Measurements from ENCODE around the gene TTC34. TPM values are rescaled to one million over a fixed set of nuclear protein-coding genes. Genes with fewer than 3 reads are reported as not detected.

Gene TTC34
- total RNA-seq (2021) (1.5 and 1.7 TPM in 2 replicates), Bru-seq, nascent RNA (percentile 13 among the genes with signal in this experiment), BruChase-seq, experiment 1, labeled RNA remaining after a 2-hour chase (percentile 11 among the genes with signal in this experiment), BruChase-seq, experiment 2, labeled RNA remaining after a 6-hour chase (percentile 5 among the genes with signal in this experiment)
- long read RNA-seq, partial matches to known transcripts, result 0 of 1 reads
- long read RNA-seq, other reads (novel, unspliced or antisense), result 1 of 1 reads

- BruUV-seq (replicated peaks), result no TSS peak
- CTCF ChIA-PET, result no interaction called here
- POLR2A ChIA-PET (ENCODE audit: unreplicated experiment), result no interaction called here
- no peaks in the 10 kb centered on the region for H3K36me3 ChIP-seq (ENCODE audit: low read depth)
- H3K27me3 ChIP-seq (ENCODE audit: insufficient read depth, low read depth), result peaks cover 57% of the 10 kb centered on the region
- no peaks in the 10 kb centered on the region for H3K4me1 ChIP-seq (replicated peaks; ENCODE audit: insufficient read depth)
- H3F3A ChIP-seq (ENCODE audit: insufficient read depth, low read depth), result no peaks in the 10 kb centered on the region
- no peaks in the 10 kb centered on the region for H3K79me2 ChIP-seq (ENCODE audit: low read depth)
- no peak for TF ChIP-seq EZH2 (IDR thresholded peaks at IDR 0.05; ENCODE audit: low read depth)
- TF ChIP-seq CTCF (conservative IDR thresholded peaks at IDR 0.05), result peak; percentile 60
- intact Hi-C loops (cut with micrococcal nuclease; ENCODE audit: unreplicated experiment), result no loop called here
- H4K20me1 ChIP-seq (ENCODE audit: insufficient read depth), result no peaks in the 10 kb centered on the region
- DNase-seq, result peak in 1 of 2 experiments; percentile 55
- no peaks in the 10 kb centered on the region for H3K9me3 ChIP-seq (ENCODE audit: insufficient read depth, low read depth)
- no peak within 1 kb of the TSS for H3K4me2 ChIP-seq
- no peaks in the 10 kb centered on the region for H3K9me2 ChIP-seq (ENCODE audit: insufficient read depth)
- H2AFZ ChIP-seq, result no peak within 1 kb of the TSS
- H3K27ac ChIP-seq, result no peak within 1 kb of the TSS
- no peak within 1 kb of the TSS for H3K4me3 ChIP-seq
These were observed at the start of gene TTC34 for GRCh38 chr1:2801535-2802291. TTC34 (minus strand) TSS chr1:2801693; CDS start chr1:2800827, 866 bp downstream.

DNA sequence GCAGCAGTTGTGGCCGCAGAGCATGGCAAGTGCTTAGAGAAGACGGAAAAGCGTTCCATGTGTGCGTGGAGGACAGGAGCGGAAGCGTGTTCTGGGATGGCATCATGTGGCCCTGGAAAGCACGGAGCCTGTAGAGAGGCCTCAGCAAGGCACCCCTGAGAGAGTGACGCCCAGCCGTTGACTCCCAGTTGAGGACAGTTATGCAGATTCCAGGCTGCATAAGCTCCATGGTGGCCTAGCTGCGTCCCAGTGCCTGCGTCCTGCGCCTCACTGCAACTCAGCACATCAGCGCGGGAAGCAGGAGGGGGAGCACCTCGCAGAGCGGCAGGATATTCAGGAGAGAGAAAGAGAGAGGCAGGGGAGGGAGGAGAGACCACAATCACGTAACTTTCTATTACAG, 49.0 kb upstream of the TTC34 start:
- Histone ChIP-seq H3K36me3 (ENCODE audit: low read depth) (no peaks in the 10 kb centered on the region), H3F3A (ENCODE audit: insufficient read depth, low read depth) (no peaks in the 10 kb centered on the region), H3K4me1 (replicated peaks; ENCODE audit: insufficient read depth) (no peaks in the 10 kb centered on the region), H3K27me3 (ENCODE audit: insufficient read depth, low read depth) (peaks cover 90% of the 10 kb centered on the region), H3K79me2 (ENCODE audit: low read depth) (no peaks in the 10 kb centered on the region), H4K20me1 (ENCODE audit: insufficient read depth) (no peaks in the 10 kb centered on the region), H2AFZ (no peak overlapping the region), H3K9me3 (ENCODE audit: insufficient read depth, low read depth) (no peaks in the 10 kb centered on the region), H3K9me2 (ENCODE audit: insufficient read depth) (no peaks in the 10 kb centered on the region), H3K4me2 (no peak overlapping the region), H3K4me3 (no peak overlapping the region), H3K27ac (no peak overlapping the region)
- ChIA-PET CTCF (no interaction called here), POLR2A (ENCODE audit: unreplicated experiment) (no interaction called here)
- TF ChIP-seq EZH2 (IDR thresholded peaks at IDR 0.05; ENCODE audit: low read depth) (no peak), CTCF (conservative IDR thresholded peaks at IDR 0.05) (no peak)
- no peak for DNase-seq
- BruUV-seq (replicated peaks), result no TSS peak
- intact Hi-C loops (cut with micrococcal nuclease; ENCODE audit: unreplicated experiment), result no loop called here

DNA sequence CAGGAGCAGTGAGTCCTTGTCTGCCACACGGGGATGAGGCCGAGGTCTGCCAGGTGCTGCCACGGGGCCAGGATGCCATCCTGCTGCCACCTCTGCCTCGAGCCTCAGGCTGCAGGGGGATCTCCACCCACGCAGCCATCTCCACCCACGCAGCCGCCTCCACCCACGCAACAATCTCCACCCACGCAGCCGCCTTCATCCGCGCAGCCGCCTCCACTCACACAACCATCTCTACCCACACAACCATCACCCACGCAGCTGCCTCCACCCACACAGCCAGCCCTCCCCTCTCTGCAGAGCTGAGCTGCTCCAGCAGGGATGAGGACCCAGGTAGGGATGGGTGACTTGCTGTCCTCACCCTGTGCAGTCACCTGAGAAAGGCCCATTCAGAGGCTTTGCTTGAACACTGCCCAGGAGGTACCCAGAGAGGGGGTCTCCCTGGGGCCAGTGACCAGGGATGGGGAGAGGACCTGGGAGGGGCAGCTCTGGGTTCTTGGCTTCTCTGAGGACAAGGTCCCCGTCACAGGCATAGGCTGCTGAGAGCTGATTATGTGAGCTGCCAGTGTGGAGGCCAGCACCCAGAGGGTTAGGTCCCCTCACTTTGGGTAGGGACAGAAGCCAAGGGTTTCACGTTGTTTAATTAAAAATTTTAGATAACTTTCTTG, 46.6 kb upstream of the TTC34 start:
- Histone ChIP-seq H3K79me2 (ENCODE audit: low read depth) (no peaks in the 10 kb centered on the region), H3K36me3 (ENCODE audit: low read depth) (no peaks in the 10 kb centered on the region), H3K9me2 (ENCODE audit: insufficient read depth) (no peaks in the 10 kb centered on the region), H4K20me1 (ENCODE audit: insufficient read depth) (no peaks in the 10 kb centered on the region), H3K4me1 (replicated peaks; ENCODE audit: insufficient read depth) (no peaks in the 10 kb centered on the region), H3K27ac (no peak overlapping the region), H3K9me3 (ENCODE audit: insufficient read depth, low read depth) (no peaks in the 10 kb centered on the region), H3K4me2 (no peak overlapping the region), H3K4me3 (no peak overlapping the region), H3K27me3 (ENCODE audit: insufficient read depth, low read depth) (peaks cover 83% of the 10 kb centered on the region), H3F3A (ENCODE audit: insufficient read depth, low read depth) (no peaks in the 10 kb centered on the region), H2AFZ (no peak overlapping the region)
- ChIA-PET CTCF (no interaction called here), POLR2A (ENCODE audit: unreplicated experiment) (no interaction called here)
- intact Hi-C loops (cut with micrococcal nuclease; ENCODE audit: unreplicated experiment), result no loop called here
- no peak for DNase-seq
- BruUV-seq (replicated peaks), result no TSS peak
- no peak for TF ChIP-seq CTCF (conservative IDR thresholded peaks at IDR 0.05)
- TF ChIP-seq EZH2 (IDR thresholded peaks at IDR 0.05; ENCODE audit: low read depth), result no peak

Data from PC-9 (cell line).